Parietal lobe (tissue), 1 donor: ENCODE measurements around the gene CHIC1. TPM values are rescaled to one million over a fixed set of nuclear protein-coding genes. Genes with fewer than 3 reads are reported as not detected.

Experiments
- total RNA-seq: library from RNA; depleted of rRNA; stranded (reverse); fragments of >200 nt; gene quantifications from one replicate; pipeline ENCODE4 v1.2.3, GENCODE V29; 2014

Gene CHIC1
- 21.0 TPM for total RNA-seq

GRCh38 chrX:73562984-73563737 lies at the start of gene CHIC1:
TSS of gene CHIC1 (plus strand) at chrX:73563197. CDS start at chrX:73563285, 88 bp downstream.

Other genes starting within 250 kb of the CHIC1 start
- gene CDX4, start 116.1 kb upstream of the CHIC1 start, total RNA-seq = not detected